Middle frontal gyrus (tissue), 1 donor: Measurements from ENCODE around the gene RPS6KA4.
A peak's percentile ranks its signal among the peaks of the same experiment; 100 is the strongest.

Experiments
- DNase-seq: peaks from one replicate; pipeline ENCODE4 v3.0.0-alpha.2; 2015; ENCODE audit warnings: low spot score; ENCODE audit errors: extremely low spot score

RPS6KA4 gene

DNA sequence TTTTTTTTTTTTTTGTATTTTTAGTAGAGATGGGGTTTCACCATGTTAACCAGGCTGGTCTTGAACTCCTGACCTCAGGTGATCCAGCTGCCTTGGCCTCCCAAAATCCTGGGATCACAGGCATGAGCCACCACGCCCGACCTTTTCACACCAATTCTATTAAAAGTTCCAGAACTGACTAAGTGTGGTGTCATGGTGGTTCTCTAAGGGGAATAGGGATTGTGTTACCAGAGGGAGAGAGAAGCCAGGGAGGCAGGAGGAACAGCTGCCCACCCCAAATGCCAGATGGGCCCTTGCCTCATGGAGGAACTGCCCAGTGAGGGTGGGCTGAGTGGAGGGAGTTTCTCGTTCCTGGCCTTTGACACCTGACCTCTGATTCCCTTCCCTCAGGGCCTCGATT lies 5.9 kb downstream of the RPS6KA4 start:
- no peak for DNase-seq

GRCh38 chr11:64366751-64367150 lies 7.8 kb downstream of the RPS6KA4 start:
- no peak for DNase-seq

DNA sequence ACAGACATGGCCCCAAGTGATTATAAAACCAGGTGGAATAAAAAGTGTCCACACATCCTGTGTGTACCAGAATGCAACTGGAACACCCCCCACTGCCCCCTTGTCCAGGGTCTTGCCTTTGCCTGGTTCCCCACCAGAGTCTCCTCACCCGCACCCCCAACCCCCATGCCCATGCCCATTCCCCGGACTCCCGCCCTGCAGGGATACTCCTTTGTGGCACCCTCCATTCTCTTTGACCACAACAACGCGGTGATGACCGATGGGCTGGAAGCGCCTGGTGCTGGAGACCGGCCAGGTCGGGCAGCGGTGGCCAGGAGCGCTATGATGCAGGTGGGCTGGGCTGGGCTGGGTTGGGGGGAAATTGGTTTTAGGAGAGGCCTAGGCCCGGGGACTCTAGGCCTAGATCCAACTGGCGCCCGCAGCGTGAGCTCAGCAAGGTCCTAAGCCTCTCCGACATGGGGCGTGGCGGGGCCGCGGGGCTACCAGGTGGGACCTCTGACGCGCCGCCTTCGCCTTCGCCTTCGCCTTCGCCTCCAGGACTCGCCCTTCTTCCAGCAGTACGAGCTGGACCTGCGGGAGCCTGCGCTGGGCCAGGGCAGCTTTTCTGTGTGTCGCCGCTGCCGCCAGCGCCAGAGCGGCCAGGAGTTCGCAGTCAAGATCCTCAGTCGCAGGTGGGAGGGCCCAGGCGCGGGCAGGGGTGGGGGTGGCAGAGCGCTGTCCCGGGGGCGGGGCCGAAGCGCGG lies 9.1 kb downstream of the RPS6KA4 start:
- DNase-seq = no peak

- no peak for DNase-seq
Measured at GRCh38 chr11:64368673-64369074, 9.7 kb downstream of the RPS6KA4 start.

DNA sequence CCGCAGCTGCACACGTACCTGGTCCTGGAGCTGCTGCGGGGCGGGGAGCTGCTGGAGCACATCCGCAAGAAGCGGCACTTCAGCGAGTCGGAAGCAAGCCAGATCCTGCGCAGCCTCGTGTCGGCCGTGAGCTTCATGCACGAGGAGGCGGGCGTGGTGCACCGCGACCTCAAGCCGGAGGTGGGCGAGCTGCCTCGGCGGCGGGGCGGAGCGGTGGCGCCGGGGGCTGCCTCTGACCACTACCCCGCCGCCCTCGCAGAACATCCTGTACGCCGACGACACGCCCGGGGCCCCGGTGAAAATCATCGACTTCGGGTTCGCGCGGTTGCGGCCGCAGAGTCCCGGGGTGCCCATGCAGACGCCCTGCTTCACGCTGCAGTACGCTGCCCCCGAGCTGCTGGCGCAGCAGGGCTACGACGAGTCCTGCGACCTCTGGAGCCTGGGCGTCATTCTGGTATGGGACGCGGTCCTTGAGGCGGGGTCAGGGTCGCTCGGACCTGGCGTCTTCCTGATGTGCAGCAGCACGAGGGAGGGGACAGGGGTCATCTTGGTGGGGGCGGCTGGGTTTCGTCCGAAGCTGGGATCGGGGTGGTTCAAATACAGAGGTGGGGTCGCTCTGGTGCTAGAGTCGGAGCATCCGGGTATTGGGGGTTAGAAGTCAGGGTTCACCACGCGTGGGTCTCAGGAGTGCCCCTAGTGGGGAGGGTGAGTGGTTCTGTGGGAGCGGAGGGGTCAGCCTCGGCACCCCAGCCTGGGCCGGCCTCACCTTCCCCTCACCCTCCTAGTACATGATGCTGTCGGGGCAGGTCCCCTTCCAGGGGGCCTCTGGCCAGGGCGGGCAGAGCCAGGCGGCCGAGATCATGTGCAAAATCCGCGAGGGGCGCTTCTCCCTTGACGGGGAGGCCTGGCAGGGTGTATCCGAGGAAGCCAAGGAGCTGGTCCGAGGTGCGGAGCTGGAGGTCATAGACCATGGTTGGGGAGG lies 10.8 kb downstream of the RPS6KA4 start:
- no peak for DNase-seq

DNA sequence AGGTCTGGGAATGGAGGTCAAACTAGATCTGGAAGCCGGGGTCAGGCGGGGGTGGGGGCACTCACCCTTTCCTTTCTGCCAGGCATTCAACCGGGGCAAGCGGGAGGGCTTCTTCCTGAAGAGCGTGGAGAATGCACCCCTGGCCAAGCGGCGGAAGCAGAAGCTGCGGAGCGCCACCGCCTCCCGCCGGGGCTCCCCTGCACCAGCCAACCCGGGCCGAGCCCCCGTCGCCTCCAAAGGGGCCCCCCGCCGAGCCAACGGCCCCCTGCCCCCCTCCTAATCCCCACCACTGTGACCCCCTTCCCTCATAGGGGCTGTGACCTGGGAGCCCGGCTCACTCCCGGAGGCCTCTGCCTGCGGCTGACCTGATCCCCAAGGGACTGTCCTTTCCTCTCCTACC lies 12.2 kb downstream of the RPS6KA4 start:
- no peak for DNase-seq

- no peak for DNase-seq
Measured at GRCh38 chr11:64372021-64372420, 13.1 kb downstream of the RPS6KA4 start.

DNA sequence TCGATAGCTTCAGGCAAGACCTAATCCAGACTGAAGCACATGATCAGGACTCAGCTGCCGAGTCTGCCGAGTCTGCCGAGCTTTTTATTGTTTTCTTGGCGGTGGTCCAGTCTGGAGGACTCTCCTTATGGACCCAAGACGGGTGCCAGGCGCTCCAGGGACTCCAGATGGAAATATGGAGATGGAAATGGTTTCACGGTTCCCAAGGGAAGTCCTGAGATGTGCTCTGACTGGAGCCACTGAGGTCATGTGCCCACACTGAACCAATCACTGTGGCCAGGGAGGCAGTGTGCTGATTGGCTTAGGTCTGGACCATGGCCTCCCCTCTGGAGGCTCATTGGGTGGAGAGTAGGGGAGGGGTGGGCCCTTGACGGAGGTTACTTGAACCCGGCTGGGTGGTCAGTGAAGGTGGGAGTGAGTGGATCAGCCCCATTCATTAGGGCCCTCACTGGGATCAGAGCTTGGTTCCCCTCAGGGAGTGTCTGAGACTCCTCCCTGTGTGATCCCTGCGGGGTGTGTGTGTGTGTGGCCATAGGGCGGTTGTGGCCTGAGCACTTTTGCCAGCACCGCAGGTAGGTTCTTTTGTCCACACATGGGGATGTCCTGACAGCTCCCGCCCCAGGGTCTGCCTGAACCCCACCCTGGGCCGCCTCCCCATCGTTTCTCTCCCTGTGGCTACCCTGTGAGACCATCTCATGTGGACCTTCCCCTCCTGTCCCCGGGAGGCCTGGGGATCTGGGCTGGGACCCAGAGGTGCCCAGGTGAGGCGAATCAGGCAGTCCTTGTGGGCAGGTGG lies 14.0 kb downstream of the RPS6KA4 start:
- DNase-seq = peak; percentile 83

- no peak for DNase-seq
Measured at GRCh38 chr11:64373598-64373974, 14.6 kb downstream of the RPS6KA4 start.

DNA sequence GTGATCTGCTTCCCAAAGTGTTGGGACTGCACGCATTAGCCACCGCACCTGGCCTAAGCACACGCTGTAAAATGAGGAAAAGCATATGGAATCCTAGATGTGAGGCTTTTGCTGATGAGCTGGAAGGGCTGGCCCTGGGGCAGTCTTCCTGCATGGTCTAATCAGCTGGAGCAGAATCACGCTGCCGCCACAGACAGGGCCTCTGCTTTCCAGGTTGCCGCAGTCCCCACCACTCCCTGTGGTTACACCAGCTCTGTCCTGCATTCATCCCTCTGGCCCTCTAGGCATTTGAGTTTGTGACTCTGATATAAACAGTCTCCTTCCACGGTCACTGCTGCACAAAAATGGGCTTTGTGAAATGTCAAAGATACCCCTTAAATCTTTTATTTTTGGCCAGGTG lies 17.1 kb downstream of the RPS6KA4 start:
- DNase-seq = no peak

DNA sequence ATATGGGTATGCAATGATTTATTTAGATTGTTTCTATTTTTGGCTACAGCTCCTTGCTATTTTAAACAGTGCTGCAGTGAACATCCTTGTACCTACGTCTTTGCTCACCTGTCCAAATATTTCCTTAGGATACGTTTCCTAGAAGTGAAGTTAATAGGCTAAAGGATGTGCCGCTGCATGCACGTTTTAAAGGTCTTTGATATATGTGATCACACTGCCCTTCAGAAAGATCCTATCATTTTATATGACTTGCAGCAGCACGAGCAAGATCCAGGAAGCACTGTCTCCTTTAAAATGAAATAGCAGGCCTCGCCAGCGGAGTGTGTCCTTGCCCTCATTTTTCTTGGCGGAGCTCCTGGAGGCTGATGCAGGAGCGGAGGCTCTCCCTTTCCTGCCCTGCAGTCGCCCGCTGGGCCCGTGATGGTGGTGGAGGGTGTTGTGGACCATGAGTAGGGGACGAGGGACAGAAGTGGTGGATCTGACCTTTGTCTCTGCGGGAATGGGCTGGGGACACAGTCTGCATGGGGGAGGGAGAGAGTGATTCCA lies 19.4 kb downstream of the RPS6KA4 start:
- no peak for DNase-seq

DNA sequence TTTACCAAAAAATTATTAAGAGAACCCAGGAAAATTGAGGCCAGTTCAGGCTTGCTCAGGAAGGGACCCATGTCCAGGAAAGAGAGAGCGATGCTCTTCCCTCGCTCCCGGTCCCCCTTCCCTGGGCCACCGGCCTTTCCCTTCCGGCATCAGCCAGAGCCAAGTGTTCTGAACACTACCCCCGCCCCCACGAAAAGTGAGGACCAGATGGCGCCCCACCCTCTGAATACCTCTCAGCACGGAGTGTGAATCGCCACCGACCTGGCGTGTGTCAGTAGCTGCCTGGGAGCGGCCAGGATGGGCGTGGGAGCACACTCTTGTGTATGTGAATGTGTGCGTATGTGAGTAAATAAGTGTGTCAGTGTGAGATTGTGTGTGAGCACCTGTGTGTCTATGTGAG lies 20.2 kb downstream of the RPS6KA4 start:
- DNase-seq = no peak

GRCh38 chr11:64379817-64380709 lies 21.1 kb downstream of the RPS6KA4 start:
- no peak for DNase-seq

GRCh38 chr11:64381350-64381749 lies 22.4 kb downstream of the RPS6KA4 start:
- no peak for DNase-seq

DNA sequence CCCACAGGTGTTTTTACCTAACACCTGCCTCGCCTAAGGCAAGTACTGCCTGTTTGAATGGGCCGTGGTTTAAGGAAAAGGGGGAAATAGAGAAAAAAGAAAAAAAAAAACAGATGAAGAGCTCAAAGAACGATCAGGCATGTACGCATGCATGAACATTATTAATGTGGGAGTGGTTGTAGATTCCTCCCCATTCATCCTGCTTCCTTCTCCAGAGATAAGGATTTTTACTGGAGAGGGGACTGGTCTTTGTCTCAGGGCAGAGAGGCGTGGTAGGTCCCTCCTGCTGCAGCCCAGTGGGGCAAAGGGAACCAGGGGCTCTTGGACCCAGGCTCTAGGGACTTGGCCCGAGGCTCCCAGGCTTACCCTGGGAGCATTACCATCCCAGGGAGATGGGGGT lies 23.1 kb downstream of the RPS6KA4 start:
- DNase-seq = no peak

GRCh38 chr11:64382586-64382985 lies 23.6 kb downstream of the RPS6KA4 start:
- no peak for DNase-seq

- DNase-seq = no peak
Measured at GRCh38 chr11:64383580-64383979, 24.6 kb downstream of the RPS6KA4 start.

DNA sequence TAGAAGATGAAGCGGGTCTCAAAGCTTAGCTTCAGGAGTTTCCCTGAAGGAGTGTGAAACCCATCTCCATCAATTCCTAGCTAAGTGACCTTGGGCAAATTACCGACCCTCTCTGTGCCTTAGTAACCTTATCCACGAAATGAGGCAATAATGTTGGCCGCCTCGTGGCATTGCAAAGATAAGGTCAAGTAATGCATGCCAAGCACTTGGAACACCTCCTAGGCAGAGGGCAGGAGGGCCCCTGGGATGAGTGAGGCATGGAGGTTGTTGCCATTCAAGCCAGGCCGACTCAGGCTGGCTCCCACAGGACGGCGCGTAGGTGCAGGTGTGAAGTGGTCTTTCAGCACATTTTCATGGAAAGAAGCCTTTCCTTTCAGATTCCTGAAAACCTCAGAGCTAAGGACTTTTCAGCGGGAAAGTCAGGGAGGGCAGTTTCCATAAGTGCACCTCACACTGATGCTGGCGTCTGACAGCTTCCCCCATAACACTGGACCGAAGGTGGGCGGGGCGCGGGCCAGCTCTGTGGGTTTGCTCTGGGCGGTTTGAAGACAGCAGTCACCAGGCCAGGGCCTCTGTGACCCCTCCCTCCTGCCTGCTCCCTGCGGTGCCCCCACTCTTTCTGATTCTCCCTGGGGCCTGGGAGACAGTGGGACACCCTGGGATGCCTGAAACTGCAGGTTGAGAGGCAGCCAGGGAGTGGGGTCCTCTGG lies 25.2 kb downstream of the RPS6KA4 start:
- no peak for DNase-seq
